ENCODE results near the gene PLCH1. TPM values are rescaled to one million over a fixed set of nuclear protein-coding genes. Genes with fewer than 3 reads are reported as not detected.
"Not testable (repeated sequence)": the region's sequence is repeated elsewhere in the genome, so short reads cannot be mapped to it uniquely, and the experiment has no call there.

The PLCH1 gene
- total RNA-seq, 1 experiment from 2014 or later: 5.2 TPM

- H3K27me3 ChIP-seq (ENCODE audit: control insufficient read depth, insufficient read depth, low read length): no peaks in the 10 kb centered on the region
- no peak overlapping the region for H3K4me3 ChIP-seq (ENCODE audit: insufficient read depth, low read depth, low read length)
- no peak for DNase-seq
- H3K36me3 ChIP-seq (replicated peaks; ENCODE audit: control insufficient read depth, insufficient read depth, low read length): no peaks in the 10 kb centered on the region
These were observed 115.3 kb downstream of the PLCH1 start for GRCh38 chr3:155629556-155629955.

DNA sequence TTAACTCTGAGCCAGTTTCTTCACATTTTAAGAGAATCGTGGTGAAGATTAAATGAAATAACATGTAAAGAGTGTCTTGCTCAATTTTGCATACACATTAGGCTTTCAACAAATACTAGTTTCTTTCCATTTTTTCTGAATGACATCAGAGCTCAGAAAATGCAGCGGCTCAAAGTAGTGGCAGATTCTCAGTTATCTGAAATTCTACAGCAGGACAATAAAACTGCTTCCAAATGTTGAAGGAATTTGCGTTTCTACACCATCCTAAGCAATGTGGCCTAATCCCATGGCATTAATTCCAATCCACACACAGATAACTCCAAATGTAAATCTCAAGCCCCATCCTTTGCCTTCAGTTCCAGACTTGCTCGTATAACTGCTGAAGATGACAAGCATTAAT, 115.8 kb downstream of the PLCH1 start:
- no peaks in the 10 kb centered on the region for H3K27me3 ChIP-seq (ENCODE audit: control insufficient read depth, insufficient read depth, low read length)
- no peak for DNase-seq
- no peak overlapping the region for H3K4me3 ChIP-seq (ENCODE audit: insufficient read depth, low read depth, low read length)
- no peaks in the 10 kb centered on the region for H3K36me3 ChIP-seq (replicated peaks; ENCODE audit: control insufficient read depth, insufficient read depth, low read length)

DNA sequence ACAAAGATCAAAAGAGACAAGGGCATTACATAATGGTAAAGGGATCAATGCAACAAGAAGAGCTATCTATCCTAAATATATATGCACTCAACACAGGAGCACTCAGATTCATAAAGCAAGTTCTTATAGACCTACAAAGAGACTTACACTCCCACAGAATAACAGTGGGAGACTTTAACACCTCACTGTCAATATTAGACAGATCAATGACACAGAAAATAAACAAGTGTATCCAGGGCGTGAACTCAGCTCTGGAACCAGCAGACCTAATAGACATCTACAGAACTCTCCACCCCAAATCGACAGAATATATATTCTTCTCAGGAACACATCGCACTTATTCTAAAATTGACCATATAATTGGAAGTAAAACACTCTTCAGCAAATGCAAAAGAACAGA, 122.2 kb downstream of the PLCH1 start:
- not testable (repeated sequence) for H3K27me3 ChIP-seq (ENCODE audit: control insufficient read depth, insufficient read depth, low read length); H3K36me3 ChIP-seq (replicated peaks; ENCODE audit: control insufficient read depth, insufficient read depth, low read length); DNase-seq; H3K4me3 ChIP-seq (ENCODE audit: insufficient read depth, low read depth, low read length)

DNA sequence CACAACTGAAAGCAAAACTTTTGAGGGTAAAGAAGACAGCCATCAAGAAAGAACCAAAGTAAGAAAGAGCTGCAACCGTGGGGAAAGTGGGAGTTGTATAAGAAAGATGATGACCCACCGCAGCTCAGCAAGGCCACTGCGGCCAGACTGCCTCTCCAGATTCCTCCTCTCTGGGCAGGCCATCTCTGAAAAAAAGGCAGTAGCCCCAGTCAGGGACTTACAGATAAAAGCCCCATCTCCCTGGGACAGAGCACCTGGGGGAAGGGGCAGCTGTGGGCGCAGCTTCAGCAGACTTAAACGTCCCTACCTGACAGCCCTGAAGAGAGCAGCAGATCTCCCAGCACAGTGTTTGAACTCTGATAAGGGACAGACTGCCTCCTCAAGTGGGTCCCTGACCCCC, 124.3 kb downstream of the PLCH1 start:
- DNase-seq; H3K4me3 ChIP-seq (ENCODE audit: insufficient read depth, low read depth, low read length); H3K27me3 ChIP-seq (ENCODE audit: control insufficient read depth, insufficient read depth, low read length); H3K36me3 ChIP-seq (replicated peaks; ENCODE audit: control insufficient read depth, insufficient read depth, low read length): not testable (repeated sequence)

DNA sequence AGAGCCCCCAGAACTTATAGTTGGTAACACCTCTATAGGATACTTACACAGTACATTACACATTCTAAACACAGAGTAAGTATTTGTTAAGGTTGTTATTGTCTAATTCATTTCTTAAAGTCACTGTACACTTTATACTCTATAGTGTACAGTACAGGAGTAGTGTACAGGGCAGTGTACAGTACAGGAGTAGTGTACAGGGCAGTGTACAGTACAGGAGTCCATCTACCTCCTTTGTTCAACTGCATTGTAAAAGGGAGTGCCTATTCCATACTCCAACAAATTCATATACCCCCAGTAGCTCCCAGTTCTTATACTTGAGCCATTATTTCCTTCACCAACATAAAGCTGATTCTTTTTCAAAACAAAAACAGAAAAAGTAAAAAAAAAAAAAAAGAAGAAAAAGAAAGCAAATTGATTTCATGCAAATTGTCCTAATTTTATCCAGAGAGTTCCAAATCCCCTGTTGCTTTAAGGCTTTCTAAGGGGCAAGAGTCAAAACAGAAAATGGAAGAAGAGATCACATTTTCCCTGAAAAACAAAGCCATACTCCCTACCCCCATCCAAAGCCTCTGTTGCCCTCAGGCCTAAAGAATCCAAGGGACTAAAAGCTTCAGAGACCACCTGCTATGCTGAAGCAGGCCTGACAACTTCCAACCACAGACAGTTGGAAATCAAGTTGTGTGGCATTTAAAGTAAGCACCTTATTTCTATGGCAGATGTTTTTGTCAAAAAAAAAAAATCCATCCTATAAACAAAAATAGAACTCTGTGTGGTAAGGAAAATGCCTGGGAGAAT, 125.6 kb downstream of the PLCH1 start:
- DNase-seq: peak; percentile 46
- H3K4me3 ChIP-seq (ENCODE audit: insufficient read depth, low read depth, low read length): no peak overlapping the region

GRCh38 chr3:155618543-155618942, 126.3 kb downstream of the PLCH1 start:
- Histone ChIP-seq H3K27me3 (ENCODE audit: control insufficient read depth, insufficient read depth, low read length) (no peaks in the 10 kb centered on the region), H3K36me3 (replicated peaks; ENCODE audit: control insufficient read depth, insufficient read depth, low read length) (no peaks in the 10 kb centered on the region), H3K4me3 (ENCODE audit: insufficient read depth, low read depth, low read length) (no peak overlapping the region)
- no peak for DNase-seq

More for the DNA sequence above, 125.6 kb downstream of the PLCH1 start:
- Histone ChIP-seq H3K27me3 (ENCODE audit: control insufficient read depth, insufficient read depth, low read length) (no peaks in the 10 kb centered on the region), H3K36me3 (replicated peaks; ENCODE audit: control insufficient read depth, insufficient read depth, low read length) (no peaks in the 10 kb centered on the region)

- H3K27me3 ChIP-seq (ENCODE audit: control insufficient read depth, insufficient read depth, low read length): no peaks in the 10 kb centered on the region
- no peak overlapping the region for H3K4me3 ChIP-seq (ENCODE audit: insufficient read depth, low read depth, low read length)
- no peak for DNase-seq
- no peaks in the 10 kb centered on the region for H3K36me3 ChIP-seq (replicated peaks; ENCODE audit: control insufficient read depth, insufficient read depth, low read length)
These were observed 127.4 kb downstream of the PLCH1 start for GRCh38 chr3:155617346-155617925.

DNA sequence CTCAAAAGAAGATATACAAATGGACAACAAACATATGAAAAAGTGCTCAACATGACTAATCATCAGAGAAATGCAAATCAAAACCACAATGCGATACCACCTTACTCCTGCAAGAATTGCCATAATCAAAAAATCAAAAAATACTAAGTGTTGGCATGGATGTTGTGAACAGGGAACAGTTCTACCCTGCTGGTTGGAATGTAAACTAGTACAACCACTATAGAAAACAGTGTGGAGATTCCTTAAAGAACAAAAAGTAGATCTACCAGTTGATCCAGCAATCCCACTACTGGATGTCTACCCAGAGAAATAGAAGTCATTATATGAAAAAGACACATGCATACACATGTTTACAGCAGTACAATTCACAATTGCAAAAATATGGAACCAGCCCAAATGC, 129.7 kb downstream of the PLCH1 start:
- not testable (repeated sequence) for DNase-seq; H3K27me3 ChIP-seq (ENCODE audit: control insufficient read depth, insufficient read depth, low read length); H3K36me3 ChIP-seq (replicated peaks; ENCODE audit: control insufficient read depth, insufficient read depth, low read length); H3K4me3 ChIP-seq (ENCODE audit: insufficient read depth, low read depth, low read length)

- DNase-seq; H3K36me3 ChIP-seq (replicated peaks; ENCODE audit: control insufficient read depth, insufficient read depth, low read length); H3K4me3 ChIP-seq (ENCODE audit: insufficient read depth, low read depth, low read length); H3K27me3 ChIP-seq (ENCODE audit: control insufficient read depth, insufficient read depth, low read length): not testable (repeated sequence)
These were observed 130.5 kb downstream of the PLCH1 start for GRCh38 chr3:155614410-155614809.

GRCh38 chr3:155611456-155611855, 133.4 kb downstream of the PLCH1 start:
- Histone ChIP-seq H3K36me3 (replicated peaks; ENCODE audit: control insufficient read depth, insufficient read depth, low read length) (no peaks in the 10 kb centered on the region), H3K4me3 (ENCODE audit: insufficient read depth, low read depth, low read length) (no peak overlapping the region), H3K27me3 (ENCODE audit: control insufficient read depth, insufficient read depth, low read length) (no peaks in the 10 kb centered on the region)
- no peak for DNase-seq

- H3K36me3 ChIP-seq (replicated peaks; ENCODE audit: control insufficient read depth, insufficient read depth, low read length): no peaks in the 10 kb centered on the region
- no peak for DNase-seq
- H3K27me3 ChIP-seq (ENCODE audit: control insufficient read depth, insufficient read depth, low read length): no peaks in the 10 kb centered on the region
- H3K4me3 ChIP-seq (ENCODE audit: insufficient read depth, low read depth, low read length): no peak overlapping the region
These were observed 135.3 kb downstream of the PLCH1 start for GRCh38 chr3:155609586-155609985.

DNA sequence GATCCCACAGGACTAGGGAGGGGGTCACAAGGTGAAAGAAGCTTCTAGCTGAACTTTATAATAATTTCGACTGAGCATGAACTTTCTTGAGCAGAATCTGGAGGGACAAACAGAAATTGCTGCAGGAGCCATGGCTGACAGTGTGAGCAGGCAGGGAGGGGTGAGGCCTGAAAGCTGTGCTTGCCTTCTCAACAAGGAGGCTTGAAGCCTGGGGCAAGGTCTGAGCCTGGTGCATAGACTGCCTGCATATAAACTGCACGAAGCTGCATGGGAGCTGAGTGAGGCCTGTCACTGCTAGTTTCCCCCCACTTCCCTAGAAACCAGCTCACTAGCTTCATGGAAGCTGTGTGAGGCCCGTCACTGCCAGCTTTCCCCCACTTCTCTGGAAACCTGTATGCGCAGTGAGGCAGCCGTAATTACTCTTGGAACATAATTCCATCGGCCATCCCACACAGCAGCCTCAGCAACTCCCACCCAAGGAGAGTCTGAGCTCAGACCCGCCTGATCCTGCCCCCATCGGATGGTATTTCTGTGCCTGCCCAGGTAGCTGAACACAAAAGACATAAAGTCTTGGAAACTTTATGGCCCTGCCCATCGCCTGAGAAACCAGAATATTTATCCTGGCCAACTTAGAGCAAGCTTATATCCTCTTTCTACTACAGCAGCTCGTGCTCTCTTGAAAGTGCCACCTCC, 136.5 kb downstream of the PLCH1 start:
- no peaks in the 10 kb centered on the region for H3K36me3 ChIP-seq (replicated peaks; ENCODE audit: control insufficient read depth, insufficient read depth, low read length)
- H3K4me3 ChIP-seq (ENCODE audit: insufficient read depth, low read depth, low read length): no peak overlapping the region
- no peak for DNase-seq
- H3K27me3 ChIP-seq (ENCODE audit: control insufficient read depth, insufficient read depth, low read length): no peaks in the 10 kb centered on the region

GRCh38 chr3:155607761-155608160, 137.1 kb downstream of the PLCH1 start:
- no peak for DNase-seq
- H3K36me3 ChIP-seq (replicated peaks; ENCODE audit: control insufficient read depth, insufficient read depth, low read length): no peaks in the 10 kb centered on the region

GRCh38 chr3:155605571-155605970, 139.3 kb downstream of the PLCH1 start:
- Histone ChIP-seq H3K36me3 (replicated peaks; ENCODE audit: control insufficient read depth, insufficient read depth, low read length) (no peaks in the 10 kb centered on the region), H3K4me3 (ENCODE audit: insufficient read depth, low read depth, low read length) (no peak overlapping the region), H3K27me3 (ENCODE audit: control insufficient read depth, insufficient read depth, low read length) (no peaks in the 10 kb centered on the region)
- no peak for DNase-seq

More at GRCh38 chr3:155607761-155608160, 137.1 kb downstream of the PLCH1 start:
- H3K27me3 ChIP-seq (ENCODE audit: control insufficient read depth, insufficient read depth, low read length): no peaks in the 10 kb centered on the region
- H3K4me3 ChIP-seq (ENCODE audit: insufficient read depth, low read depth, low read length): no peak overlapping the region

DNA sequence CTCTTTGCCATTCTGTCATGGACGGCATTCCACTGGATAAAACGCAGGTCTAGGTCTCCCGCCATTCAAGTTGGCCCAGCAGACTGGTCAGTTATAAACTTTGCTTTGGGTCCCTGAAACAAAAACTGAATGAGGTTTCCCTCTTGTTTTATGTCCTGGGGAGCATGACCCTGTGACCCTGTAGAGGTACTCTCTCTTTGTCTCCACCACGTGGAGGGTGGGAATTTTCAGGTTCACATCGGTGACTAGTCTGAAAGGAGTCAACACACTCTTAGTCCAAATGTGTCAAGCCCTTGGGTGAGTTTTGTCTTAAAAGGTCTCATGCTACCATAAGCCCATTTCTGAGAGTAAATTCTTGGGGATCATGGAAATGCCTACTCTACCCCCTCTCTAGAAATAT, 139.9 kb downstream of the PLCH1 start:
- no peak for DNase-seq
- no peaks in the 10 kb centered on the region for H3K27me3 ChIP-seq (ENCODE audit: control insufficient read depth, insufficient read depth, low read length)
- H3K4me3 ChIP-seq (ENCODE audit: insufficient read depth, low read depth, low read length): no peak overlapping the region
- no peaks in the 10 kb centered on the region for H3K36me3 ChIP-seq (replicated peaks; ENCODE audit: control insufficient read depth, insufficient read depth, low read length)
